ENCODE measurements around the gene SLC37A1. TPM values are rescaled to one million over a fixed set of nuclear protein-coding genes. Genes with fewer than 3 reads are reported as not detected.
A peak's percentile ranks its signal among the peaks of the same experiment; 100 is the strongest.

The SLC37A1 gene
- total RNA-seq, 1 experiment from 2014 or later: 37.7 TPM

DNA sequence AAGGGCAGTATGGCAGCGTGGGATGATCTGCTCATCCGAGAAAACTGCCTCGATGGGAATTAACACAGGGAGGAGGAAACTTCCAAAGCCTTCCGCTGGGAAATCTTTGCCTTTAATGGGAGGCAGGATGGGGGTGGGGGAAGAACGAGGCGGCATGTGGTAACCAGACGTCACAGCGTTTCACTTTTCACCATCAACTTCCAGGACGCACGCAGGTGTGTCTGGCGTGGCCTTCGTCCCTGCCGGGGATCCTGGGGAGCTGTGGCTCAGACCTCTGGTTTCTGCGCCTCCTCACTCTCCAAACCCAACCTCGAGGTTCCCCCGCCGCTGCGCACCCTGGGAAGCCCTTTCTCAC lies 17.9 kb upstream of the SLC37A1 start:
- H3K4ac ChIP-seq (ENCODE audit: low read depth, low read length): no peak overlapping the region
- no peak overlapping the region for H3K27ac ChIP-seq (ENCODE audit: insufficient read length, low read depth, low read length)
- no CpG with 5 or more reads among the region's 18 CpGs for WGBS (ENCODE audit: extremely low coverage, insufficient read length, low lambda C conversion rate)

More for the DNA sequence above, 17.9 kb upstream of the SLC37A1 start:
- peaks cover 12% of the 10 kb centered on the region for H3K23me2 ChIP-seq (ENCODE audit: insufficient read length, low read depth, low read length, poor library complexity, severe bottlenecking)
- no peak overlapping the region for H3K14ac ChIP-seq (ENCODE audit: insufficient read depth, low read length)
- no peak overlapping the region for H3K23ac ChIP-seq (ENCODE audit: insufficient read length, low read depth, low read length)
- Mint-ChIP-seq H3K9me3 (no peaks in the 10 kb centered on the region), H3K27me3 (ENCODE audit: low read depth) (peaks cover 8% of the 10 kb centered on the region), H3K27ac (peak overlapping the region in 2 of 3 experiments; percentile 31 to 69; a peak in 3 of 7 replicates), H3K4me1 (peaks cover 21 to 29% of the 10 kb centered on the region in 2 experiments), H3K36me3 (ENCODE audit: insufficient read depth in 1 of 3, low read depth in 3 of 3) (no peaks in the 10 kb centered on the region), H3K4me3 (peak overlapping the region; percentile 83 to 91)
- no peak overlapping the region for H2BK15ac ChIP-seq (ENCODE audit: low read depth, low read length)
- no peaks in the 10 kb centered on the region for H3K9me3 ChIP-seq (ENCODE audit: control insufficient read depth, low read depth, low read length)
- H4K8ac ChIP-seq (replicated peaks; ENCODE audit: insufficient read length, low read depth, low read length): no peak overlapping the region
- H3K56ac ChIP-seq (ENCODE audit: insufficient read length, low read depth, low read length): no peak overlapping the region
- no peak overlapping the region for H2BK5ac ChIP-seq (ENCODE audit: insufficient read length, low read length)
- no peak overlapping the region for H2BK12ac ChIP-seq (ENCODE audit: insufficient read length, low read depth, low read length)
- no peak overlapping the region for H2AFZ ChIP-seq (ENCODE audit: low read length)
- H3K79me1 ChIP-seq (ENCODE audit: insufficient read depth, low read depth, low read length, poor library complexity, severe bottlenecking): no peaks in the 10 kb centered on the region
- peak overlapping the region; percentile 73 for H3K4me2 ChIP-seq (ENCODE audit: insufficient read depth, insufficient read length, low read length)
- no peak overlapping the region for H3K18ac ChIP-seq (ENCODE audit: insufficient read length, low read depth, low read length)
- H3K79me2 ChIP-seq (ENCODE audit: insufficient read depth, low read length): no peaks in the 10 kb centered on the region
- H4K91ac ChIP-seq (ENCODE audit: insufficient read length, low read depth, low read length): no peak overlapping the region
- H2BK20ac ChIP-seq (ENCODE audit: low read depth, low read length, poor library complexity, severe bottlenecking): no peak overlapping the region
- H2BK120ac ChIP-seq (ENCODE audit: low read depth, low read length, poor library complexity, severe bottlenecking): no peak overlapping the region
- no peak overlapping the region for H4K5ac ChIP-seq (ENCODE audit: insufficient read length, low read depth, low read length)
- no peak overlapping the region for H2AK5ac ChIP-seq (ENCODE audit: insufficient read length, low read length)
- no peak overlapping the region for H3K9ac ChIP-seq (ENCODE audit: extremely low read depth, insufficient read length, low read length)
- TF ChIP-seq, protein P1, sequence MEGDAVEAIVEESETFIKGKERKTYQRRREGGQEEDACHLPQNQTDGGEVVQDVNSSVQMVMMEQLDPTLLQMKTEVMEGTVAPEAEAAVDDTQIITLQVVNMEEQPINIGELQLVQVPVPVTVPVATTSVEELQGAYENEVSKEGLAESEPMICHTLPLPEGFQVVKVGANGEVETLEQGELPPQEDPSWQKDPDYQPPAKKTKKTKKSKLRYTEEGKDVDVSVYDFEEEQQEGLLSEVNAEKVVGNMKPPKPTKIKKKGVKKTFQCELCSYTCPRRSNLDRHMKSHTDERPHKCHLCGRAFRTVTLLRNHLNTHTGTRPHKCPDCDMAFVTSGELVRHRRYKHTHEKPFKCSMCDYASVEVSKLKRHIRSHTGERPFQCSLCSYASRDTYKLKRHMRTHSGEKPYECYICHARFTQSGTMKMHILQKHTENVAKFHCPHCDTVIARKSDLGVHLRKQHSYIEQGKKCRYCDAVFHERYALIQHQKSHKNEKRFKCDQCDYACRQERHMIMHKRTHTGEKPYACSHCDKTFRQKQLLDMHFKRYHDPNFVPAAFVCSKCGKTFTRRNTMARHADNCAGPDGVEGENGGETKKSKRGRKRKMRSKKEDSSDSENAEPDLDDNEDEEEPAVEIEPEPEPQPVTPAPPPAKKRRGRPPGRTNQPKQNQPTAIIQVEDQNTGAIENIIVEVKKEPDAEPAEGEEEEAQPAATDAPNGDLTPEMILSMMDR (conservative IDR thresholded peaks at IDR 0.05): 0 out of 3 replicates have a peak, but pooled peaks have one; percentile 7
- H3K27me3 ChIP-seq (ENCODE audit: insufficient read depth, low read length): no peaks in the 10 kb centered on the region
- H3T11ph ChIP-seq (ENCODE audit: low read length): no peak overlapping the region
- no peaks in the 10 kb centered on the region; the same call in 1 of the 2 replicates for H3K4me1 ChIP-seq (ENCODE audit: insufficient read depth, low read length)
- no peak for DNase-seq
- no peaks in the 10 kb centered on the region for H4K20me1 ChIP-seq (ENCODE audit: control insufficient read depth, insufficient read depth, insufficient read length)
